Measurements from ENCODE around the gene TRMT2A. TPM values are rescaled to one million over a fixed set of nuclear protein-coding genes. Genes with fewer than 3 reads are reported as not detected.

TRMT2A gene
- total RNA-seq, 1 donor from 2014 or later: 37.9 TPM

- no peak overlapping the region for H3K4me3 ChIP-seq (ENCODE audit: low read depth, low read length)
- no peaks in the 10 kb centered on the region for H3K36me3 ChIP-seq (ENCODE audit: control insufficient read depth, insufficient read depth, low read length)
- DNase-seq (ENCODE audit: low read depth): no peak
- TF ChIP-seq, protein P1, sequence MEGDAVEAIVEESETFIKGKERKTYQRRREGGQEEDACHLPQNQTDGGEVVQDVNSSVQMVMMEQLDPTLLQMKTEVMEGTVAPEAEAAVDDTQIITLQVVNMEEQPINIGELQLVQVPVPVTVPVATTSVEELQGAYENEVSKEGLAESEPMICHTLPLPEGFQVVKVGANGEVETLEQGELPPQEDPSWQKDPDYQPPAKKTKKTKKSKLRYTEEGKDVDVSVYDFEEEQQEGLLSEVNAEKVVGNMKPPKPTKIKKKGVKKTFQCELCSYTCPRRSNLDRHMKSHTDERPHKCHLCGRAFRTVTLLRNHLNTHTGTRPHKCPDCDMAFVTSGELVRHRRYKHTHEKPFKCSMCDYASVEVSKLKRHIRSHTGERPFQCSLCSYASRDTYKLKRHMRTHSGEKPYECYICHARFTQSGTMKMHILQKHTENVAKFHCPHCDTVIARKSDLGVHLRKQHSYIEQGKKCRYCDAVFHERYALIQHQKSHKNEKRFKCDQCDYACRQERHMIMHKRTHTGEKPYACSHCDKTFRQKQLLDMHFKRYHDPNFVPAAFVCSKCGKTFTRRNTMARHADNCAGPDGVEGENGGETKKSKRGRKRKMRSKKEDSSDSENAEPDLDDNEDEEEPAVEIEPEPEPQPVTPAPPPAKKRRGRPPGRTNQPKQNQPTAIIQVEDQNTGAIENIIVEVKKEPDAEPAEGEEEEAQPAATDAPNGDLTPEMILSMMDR (IDR thresholded peaks at IDR 0.05; ENCODE audit: insufficient read depth, low read length, severe bottlenecking): no peak
- FAIRE-seq: no peak
- H3K27me3 ChIP-seq (ENCODE audit: control insufficient read depth, insufficient read depth, low read length): no peaks in the 10 kb centered on the region
Observed at GRCh38 chr22:20159076-20159475, 42.0 kb upstream of the TRMT2A start.

DNA sequence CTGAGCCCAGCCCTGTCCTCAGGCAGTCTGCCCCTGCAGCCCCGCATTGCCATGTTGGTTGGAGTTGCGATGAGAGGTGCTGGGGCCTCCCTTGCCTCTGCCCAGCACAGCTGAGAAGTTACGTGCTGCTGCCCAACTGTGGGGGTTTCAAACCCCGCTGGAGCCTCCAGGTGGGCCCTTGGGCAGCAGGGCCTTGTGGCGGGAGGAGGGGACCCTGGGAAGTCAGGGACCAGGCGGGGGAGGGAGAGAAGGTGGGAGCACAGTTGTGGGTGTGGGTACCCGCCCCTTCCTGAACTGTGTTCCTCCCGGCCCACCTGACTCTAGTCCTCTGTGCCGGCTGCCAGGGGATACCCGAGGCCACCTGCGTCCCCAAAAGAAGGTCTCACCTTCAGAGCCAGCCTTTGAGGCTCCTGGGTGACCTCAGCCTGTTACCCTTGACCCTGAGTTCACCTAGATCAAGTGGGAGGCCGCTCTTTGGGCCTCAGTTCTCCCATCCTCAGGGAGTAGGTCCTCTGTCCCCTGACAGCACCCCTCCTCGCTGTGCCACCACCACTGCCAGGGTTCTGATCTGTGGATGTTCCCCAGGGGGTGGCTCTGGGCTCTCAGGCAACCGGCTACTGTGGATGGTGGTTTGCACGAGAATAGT is 41.5 kb upstream of the TRMT2A start:
- H3K27me3 ChIP-seq (ENCODE audit: control insufficient read depth, insufficient read depth, low read length): no peaks in the 10 kb centered on the region
- no peak overlapping the region for H3K4me3 ChIP-seq (ENCODE audit: low read depth, low read length)
- no peak for DNase-seq (ENCODE audit: low read depth)
- TF ChIP-seq, protein P1 (IDR thresholded peaks at IDR 0.05; ENCODE audit: insufficient read depth, low read length, severe bottlenecking): no peak
- H3K36me3 ChIP-seq (ENCODE audit: control insufficient read depth, insufficient read depth, low read length): no peaks in the 10 kb centered on the region
- no peak for FAIRE-seq

DNA sequence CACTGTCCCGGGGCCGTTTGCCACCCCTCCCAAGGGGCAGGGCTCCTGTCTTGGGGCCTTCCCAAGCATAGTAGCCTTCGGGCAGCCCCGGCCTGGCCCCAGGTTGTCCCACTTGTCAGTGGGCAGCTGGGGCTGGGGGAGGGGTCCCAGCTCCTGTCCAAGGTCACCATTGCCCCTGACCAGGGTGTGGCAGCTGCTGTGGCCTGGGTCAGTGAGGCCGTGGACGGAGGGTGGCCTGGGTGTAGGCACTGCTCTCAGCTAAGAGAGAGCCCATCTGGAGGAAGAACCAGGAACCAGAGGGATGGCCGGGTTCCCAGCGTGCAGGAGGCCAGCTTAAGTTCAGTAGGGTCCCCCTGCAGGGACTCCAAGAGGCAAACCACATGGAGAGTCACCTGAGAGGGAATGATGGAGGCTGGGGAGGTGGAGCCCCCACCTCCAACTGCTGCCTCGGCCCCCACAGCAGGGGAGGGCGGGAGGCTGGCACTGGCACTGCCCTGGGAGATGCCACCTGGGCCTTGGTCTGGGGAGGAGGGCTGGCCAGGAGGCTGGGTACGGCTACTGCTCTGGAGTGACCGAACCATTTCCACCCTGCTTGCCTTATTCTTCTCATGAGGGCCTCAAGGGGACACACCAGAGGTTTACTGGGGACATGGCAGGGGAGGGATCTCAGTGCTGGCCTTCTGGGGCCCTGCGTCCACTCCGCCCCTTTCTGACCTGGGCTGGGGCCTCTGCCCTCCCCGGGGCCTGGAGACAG is 40.6 kb upstream of the TRMT2A start:
- FAIRE-seq (no peak), DNase-seq (ENCODE audit: low read depth) (no peak)
- Histone ChIP-seq H3K36me3 (ENCODE audit: control insufficient read depth, insufficient read depth, low read length) (no peaks in the 10 kb centered on the region), H3K27me3 (ENCODE audit: control insufficient read depth, insufficient read depth, low read length) (no peaks in the 10 kb centered on the region), H3K4me3 (ENCODE audit: low read depth, low read length) (no peak overlapping the region)
- TF ChIP-seq, protein P1 (IDR thresholded peaks at IDR 0.05; ENCODE audit: insufficient read depth, low read length, severe bottlenecking): no peak

DNA sequence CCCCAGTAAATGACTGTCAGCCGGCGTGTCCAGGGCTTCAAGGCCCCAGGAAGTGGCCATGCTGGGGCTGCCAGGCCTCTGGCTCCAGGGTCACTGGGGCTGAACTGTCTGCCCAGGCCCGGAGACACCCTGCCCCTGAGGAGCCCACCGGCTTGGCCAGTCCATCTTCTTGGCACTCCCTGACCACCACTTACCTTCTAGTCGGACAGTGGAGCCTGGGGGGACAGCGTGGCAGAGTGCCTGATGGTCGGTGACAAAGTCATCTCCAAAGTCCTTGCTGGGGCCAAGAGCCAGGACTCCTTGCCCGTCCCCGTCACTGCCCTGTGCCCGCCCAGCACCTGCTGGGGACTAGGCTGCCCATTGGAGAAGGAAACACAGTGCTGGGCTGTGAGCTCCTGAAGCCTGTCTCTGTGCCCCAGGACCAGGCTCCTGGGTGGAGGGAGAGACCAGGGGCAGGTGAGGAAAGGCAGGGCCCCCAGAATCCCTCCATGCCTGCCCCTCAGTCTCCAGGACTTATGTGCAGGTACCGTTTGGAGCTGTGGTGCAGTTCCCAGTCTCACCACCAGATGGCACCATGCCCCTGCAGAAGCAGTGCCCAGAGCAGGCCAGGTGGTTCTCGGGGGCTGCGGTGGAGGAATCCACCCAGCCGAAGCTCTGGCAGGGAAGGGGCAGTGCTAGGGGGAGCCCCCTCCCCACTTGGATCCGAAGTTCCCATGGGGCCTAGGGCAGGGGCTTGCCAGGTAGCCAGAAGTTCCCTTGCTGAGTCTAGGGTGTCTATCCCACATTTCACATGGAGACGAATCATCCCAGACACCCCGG is 39.8 kb upstream of the TRMT2A start:
- no peak for FAIRE-seq
- DNase-seq (ENCODE audit: low read depth): peak; percentile 54
- TF ChIP-seq, protein P1 (IDR thresholded peaks at IDR 0.05; ENCODE audit: insufficient read depth, low read length, severe bottlenecking): peak; percentile 98
- Histone ChIP-seq H3K36me3 (ENCODE audit: control insufficient read depth, insufficient read depth, low read length) (no peaks in the 10 kb centered on the region), H3K27me3 (ENCODE audit: control insufficient read depth, insufficient read depth, low read length) (no peaks in the 10 kb centered on the region), H3K4me3 (ENCODE audit: low read depth, low read length) (no peak overlapping the region)

- TF ChIP-seq, protein P1 (IDR thresholded peaks at IDR 0.05; ENCODE audit: insufficient read depth, low read length, severe bottlenecking): no peak
- DNase-seq (ENCODE audit: low read depth) (no peak), FAIRE-seq (no peak)
- no peaks in the 10 kb centered on the region for H3K36me3 ChIP-seq (ENCODE audit: control insufficient read depth, insufficient read depth, low read length)
- H3K27me3 ChIP-seq (ENCODE audit: control insufficient read depth, insufficient read depth, low read length): no peaks in the 10 kb centered on the region
- no peak overlapping the region for H3K4me3 ChIP-seq (ENCODE audit: low read depth, low read length)
Observed at GRCh38 chr22:20156042-20156389, 39.0 kb upstream of the TRMT2A start.
